BJ (cell line): Measurements from ENCODE around the gene SLC13A1. TPM values are rescaled to one million over a fixed set of nuclear protein-coding genes. Genes with fewer than 3 reads are reported as not detected.
"Not testable (repeated sequence)": the region's sequence is repeated elsewhere in the genome, so short reads cannot be mapped to it uniquely, and the experiment has no call there.

Source experiments
- CTCF ChIA-PET: fragments of 350-600 bp; formaldehyde crosslinking; extraction: SDS; loops from one replicate; lab custom pipeline; 2021; ENCODE audit warnings: antibody characterized with exemption, inconsistent platforms; lab: Yijun Ruan, JAX
- POLR2A ChIA-PET: fragments of 300-600 bp; sonication (Branson Sonifier 250); formaldehyde crosslinking; extraction: SDS; loops from one replicate; lab custom pipeline; 2021; ENCODE audit warnings: antibody characterized with exemption; lab: Charles Lee
- DNase-seq: peaks from one replicate; pipeline ENCODE4 v3.0.0-alpha.2; 2011; ENCODE audit warnings: low read depth
- H3K27me3 ChIP-seq: 2 replicates; pipeline ENCODE4 v1.6.0; 2011; ENCODE audit warnings: low read length; ENCODE audit not compliant: control insufficient read depth, insufficient read depth
- H3K36me3 ChIP-seq: 2 replicates; pipeline ENCODE4 v1.5.1; 2011; ENCODE audit warnings: low read length; ENCODE audit not compliant: control insufficient read depth, insufficient read depth
- H3K4me3 ChIP-seq: 2 replicates; pipeline ENCODE4 v1.5.1; 2011; ENCODE audit warnings: low read depth, mild to moderate bottlenecking, control low read depth, low read length
- polyA plus RNA-seq: library from polyadenylated mRNA; depleted of rRNA; stranded (reverse); fragments of >200 nt; gene quantifications from 2 replicates; pipeline ENCODE4 v1.2.3, GENCODE V29; 2011
- TF ChIP-seq, protein P1 (sequence below): IDR thresholded peaks from 2 replicates; pipeline ENCODE4 v1.5.1; 2011; ENCODE audit warnings: low read depth, mild to moderate bottlenecking, control low read depth, inconsistent platforms, low read length, moderate library complexity; ENCODE audit not compliant: insufficient read depth

SLC13A1 gene
- polyA plus RNA-seq, 1 experiment, result not detected

DNA sequence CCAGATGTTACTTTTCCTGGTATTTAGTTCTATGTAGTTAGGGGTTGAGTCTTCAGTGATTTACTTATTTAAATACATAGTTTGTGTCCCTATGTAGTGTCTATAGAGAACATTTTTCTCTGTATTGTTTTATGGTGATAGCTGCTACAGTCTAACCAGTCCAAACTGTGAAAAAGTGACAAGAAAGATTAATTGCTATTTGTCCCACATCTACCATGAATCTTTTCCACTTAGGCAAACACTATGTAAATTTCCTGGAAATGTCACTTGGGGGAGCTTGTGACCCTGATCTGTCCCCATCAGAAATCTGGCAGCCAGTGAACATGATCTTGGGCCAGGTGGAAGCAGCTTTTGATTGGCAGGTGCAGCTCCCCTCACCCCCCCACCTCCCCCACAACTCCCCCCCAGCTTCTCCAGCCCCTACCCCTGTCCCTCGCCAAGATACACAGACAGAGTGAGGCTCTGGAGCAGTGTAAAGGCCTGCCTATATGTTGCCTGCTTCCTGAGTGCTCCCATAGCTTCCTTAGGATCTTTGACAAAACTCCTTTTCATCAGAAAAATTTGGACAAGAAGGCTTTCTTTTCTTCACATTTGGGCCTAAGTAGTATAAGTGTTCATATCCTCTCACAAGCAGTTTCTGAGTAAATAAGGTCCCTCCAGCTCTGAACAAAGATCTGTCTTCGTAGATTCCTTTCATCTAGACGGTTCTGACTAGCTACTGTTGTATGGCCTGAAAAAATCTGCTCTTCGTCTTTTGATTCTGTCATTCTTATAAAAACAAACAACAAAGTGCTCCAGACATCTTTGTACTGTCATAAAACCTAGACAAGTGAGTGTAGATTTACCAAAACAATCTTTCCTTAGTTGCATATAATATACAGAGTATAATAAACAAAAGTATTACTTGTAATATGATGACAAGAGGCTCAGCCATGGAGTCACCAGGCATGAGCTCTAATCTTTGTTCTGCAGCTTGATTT, 31.5 kb upstream of the SLC13A1 start:
- Histone ChIP-seq H3K4me3 (no peak overlapping the region), H3K27me3 (no peaks in the 10 kb centered on the region), H3K36me3 (no peaks in the 10 kb centered on the region)
- no peak for DNase-seq
- ChIA-PET POLR2A (no interaction called here), CTCF (no interaction called here)
- TF ChIP-seq, protein P1, sequence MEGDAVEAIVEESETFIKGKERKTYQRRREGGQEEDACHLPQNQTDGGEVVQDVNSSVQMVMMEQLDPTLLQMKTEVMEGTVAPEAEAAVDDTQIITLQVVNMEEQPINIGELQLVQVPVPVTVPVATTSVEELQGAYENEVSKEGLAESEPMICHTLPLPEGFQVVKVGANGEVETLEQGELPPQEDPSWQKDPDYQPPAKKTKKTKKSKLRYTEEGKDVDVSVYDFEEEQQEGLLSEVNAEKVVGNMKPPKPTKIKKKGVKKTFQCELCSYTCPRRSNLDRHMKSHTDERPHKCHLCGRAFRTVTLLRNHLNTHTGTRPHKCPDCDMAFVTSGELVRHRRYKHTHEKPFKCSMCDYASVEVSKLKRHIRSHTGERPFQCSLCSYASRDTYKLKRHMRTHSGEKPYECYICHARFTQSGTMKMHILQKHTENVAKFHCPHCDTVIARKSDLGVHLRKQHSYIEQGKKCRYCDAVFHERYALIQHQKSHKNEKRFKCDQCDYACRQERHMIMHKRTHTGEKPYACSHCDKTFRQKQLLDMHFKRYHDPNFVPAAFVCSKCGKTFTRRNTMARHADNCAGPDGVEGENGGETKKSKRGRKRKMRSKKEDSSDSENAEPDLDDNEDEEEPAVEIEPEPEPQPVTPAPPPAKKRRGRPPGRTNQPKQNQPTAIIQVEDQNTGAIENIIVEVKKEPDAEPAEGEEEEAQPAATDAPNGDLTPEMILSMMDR, result no peak

DNA sequence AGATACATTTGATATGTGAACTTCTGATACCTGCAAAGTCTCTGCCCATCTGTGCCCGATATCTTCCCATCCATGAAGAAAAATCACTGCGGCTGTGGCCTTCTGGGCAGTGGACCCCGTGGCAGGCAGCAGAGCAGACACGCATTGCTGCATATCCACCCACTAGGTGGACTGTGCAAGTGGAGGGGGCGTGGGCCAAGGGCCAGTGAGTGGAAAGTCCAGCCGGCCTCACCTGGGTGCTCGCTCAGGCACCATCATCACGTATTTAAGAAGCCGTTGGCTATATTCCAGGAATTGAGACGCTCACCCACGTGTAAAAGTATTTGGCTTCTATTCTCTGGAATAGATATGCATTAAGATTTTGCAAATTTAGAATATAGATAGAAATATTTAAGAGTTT, 30.8 kb upstream of the SLC13A1 start:
- H3K4me3 ChIP-seq, result no peak overlapping the region
- POLR2A ChIA-PET, result no interaction called here
- no peaks in the 10 kb centered on the region for H3K36me3 ChIP-seq
- H3K27me3 ChIP-seq, result no peaks in the 10 kb centered on the region
- TF ChIP-seq, protein P1, result no peak
- CTCF ChIA-PET, result no interaction called here
- DNase-seq, result no peak

DNA sequence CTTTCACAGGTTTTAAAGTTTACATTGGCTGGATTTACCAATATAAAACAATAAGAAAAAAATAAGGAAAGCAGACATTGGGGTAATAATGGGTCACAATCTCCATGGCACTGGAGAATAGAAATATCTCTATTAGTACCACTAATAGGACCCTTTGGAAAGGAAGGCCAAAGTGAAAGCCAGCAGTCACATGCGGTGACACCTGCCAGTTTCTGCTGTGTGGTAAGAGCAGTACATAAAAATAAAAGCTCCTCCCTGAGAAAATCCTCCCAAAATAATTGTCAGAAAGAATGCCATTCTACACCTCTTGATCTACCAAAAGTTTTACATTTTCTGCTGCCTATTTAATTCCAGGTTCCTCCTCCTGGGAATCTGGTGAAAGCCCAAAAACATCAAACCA, 30.4 kb upstream of the SLC13A1 start:
- H3K4me3 ChIP-seq, result no peak overlapping the region
- no peaks in the 10 kb centered on the region for H3K27me3 ChIP-seq
- DNase-seq, result no peak
- TF ChIP-seq, protein P1, result no peak
- H3K36me3 ChIP-seq, result no peaks in the 10 kb centered on the region
- ChIA-PET CTCF (no interaction called here), POLR2A (no interaction called here)

DNA sequence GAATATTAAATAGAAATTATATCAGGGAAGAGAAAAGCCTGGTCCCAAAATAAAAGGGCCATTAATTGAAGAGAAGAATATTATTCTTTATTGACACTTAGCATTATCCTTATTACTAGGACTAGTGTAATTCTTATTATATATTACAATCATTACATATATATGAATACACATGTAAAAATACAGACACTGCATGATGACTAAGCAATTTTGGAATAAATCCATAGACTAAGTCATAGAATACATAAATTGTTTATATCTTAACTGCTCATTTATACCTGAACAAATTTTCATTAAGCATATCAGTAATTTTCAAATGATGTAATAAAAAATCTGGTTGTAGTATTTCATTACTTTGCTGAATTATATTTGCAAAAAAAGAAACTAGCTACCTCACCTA, 29.7 kb upstream of the SLC13A1 start:
- no peak for DNase-seq
- TF ChIP-seq, protein P1, result no peak
- POLR2A ChIA-PET, result no interaction called here
- no peaks in the 10 kb centered on the region for H3K36me3 ChIP-seq
- CTCF ChIA-PET, result no interaction called here
- H3K4me3 ChIP-seq, result no peak overlapping the region
- no peaks in the 10 kb centered on the region for H3K27me3 ChIP-seq

- CTCF ChIA-PET, POLR2A ChIA-PET, DNase-seq, H3K4me3 ChIP-seq, H3K27me3 ChIP-seq, H3K36me3 ChIP-seq: not testable (repeated sequence)
Observed at GRCh38 chr7:123227666-123228065, 27.9 kb upstream of the SLC13A1 start.
